ENCODE measurements around the gene PTPN2. TPM values are rescaled to one million over a fixed set of nuclear protein-coding genes. Genes with fewer than 3 reads are reported as not detected.

PTPN2 gene
- total and polyA plus RNA-seq, 2 donors (not counting 1 experiment from before 2014, with no cell fraction given), result 41.2 to 75.5 TPM

DNA sequence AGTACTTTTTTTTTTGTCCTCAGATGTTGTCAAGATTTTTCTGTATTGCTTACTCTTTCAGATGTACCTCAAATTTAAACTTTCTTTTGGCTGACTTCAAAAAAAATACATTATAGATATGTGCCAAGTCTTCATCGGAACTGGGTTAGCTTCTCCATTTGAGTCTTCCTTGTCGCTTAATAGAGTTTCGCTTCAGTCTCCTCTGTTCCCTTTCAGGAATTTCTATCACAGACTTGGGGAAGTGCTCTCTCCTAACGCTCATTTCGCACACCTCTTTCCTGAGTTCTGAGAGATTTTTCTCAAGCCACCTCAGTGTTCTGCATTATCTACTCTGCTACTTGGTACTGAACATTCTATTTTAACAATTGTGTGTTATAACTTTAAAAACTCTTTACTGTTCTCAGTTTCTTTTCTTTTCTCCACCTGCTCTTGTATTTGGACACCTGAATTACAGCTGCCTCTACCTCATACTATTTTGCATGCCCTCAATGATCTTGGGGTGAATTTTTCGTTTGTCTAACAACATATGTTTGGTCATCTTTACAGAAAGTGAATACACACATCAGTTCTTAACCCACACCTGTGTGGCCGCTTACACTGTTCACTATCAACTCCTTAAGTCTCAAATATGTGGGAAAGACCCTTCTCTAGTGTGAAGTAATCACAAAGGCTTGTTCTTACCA is 16.5 kb downstream of the PTPN2 start:
- H3K36me3 ChIP-seq (replicated peaks in 1 of 2; ENCODE audit: control extremely low read depth in 1 of 2, control insufficient read depth in 1 of 2, extremely low read depth in 1 of 2, insufficient read depth in 2 of 2, low read length in 1 of 2), result no peaks in the 10 kb centered on the region
- no peak overlapping the region for H3K27ac Mint-ChIP-seq
- ChIA-PET CTCF (interaction anchor here (1.3 kb wide), 1 partner anchor 28 kb away, joined by 3 read pairs; no protein-coding TSS in a partner anchor), POLR2A (no interaction called here)
- H3K27ac ChIP-seq (ENCODE audit: low read length in 2 of 2), result peak overlapping the region in 1 of 2 donors; percentile 1
- no peaks in the 10 kb centered on the region for H3K27me3 ChIP-seq (replicated peaks in 1 of 4; ENCODE audit: control extremely low read depth in 1 of 4, control insufficient read depth in 3 of 4, insufficient read depth in 4 of 4, low read length in 3 of 4)
- H3K4me1 Mint-ChIP-seq, result peaks cover 37% of the 10 kb centered on the region
- TF ChIP-seq, protein P1, sequence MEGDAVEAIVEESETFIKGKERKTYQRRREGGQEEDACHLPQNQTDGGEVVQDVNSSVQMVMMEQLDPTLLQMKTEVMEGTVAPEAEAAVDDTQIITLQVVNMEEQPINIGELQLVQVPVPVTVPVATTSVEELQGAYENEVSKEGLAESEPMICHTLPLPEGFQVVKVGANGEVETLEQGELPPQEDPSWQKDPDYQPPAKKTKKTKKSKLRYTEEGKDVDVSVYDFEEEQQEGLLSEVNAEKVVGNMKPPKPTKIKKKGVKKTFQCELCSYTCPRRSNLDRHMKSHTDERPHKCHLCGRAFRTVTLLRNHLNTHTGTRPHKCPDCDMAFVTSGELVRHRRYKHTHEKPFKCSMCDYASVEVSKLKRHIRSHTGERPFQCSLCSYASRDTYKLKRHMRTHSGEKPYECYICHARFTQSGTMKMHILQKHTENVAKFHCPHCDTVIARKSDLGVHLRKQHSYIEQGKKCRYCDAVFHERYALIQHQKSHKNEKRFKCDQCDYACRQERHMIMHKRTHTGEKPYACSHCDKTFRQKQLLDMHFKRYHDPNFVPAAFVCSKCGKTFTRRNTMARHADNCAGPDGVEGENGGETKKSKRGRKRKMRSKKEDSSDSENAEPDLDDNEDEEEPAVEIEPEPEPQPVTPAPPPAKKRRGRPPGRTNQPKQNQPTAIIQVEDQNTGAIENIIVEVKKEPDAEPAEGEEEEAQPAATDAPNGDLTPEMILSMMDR (IDR thresholded peaks at IDR 0.05), result no peak
- no peak for TF ChIP-seq EZH2 (IDR thresholded peaks at IDR 0.05; ENCODE audit: borderline replicate concordance, insufficient read depth, low read depth, low read length, poor library complexity, severe bottlenecking)
- 89% methylated on average over 3 of the region's 7 CpGs for WGBS (ENCODE audit: insufficient coverage)
- H3K4me1 ChIP-seq (ENCODE audit: control insufficient read depth in 2 of 2, insufficient read depth in 2 of 2, low read length in 2 of 2), result peaks cover 9 to 10% of the 10 kb centered on the region in 2 donors
- H3K79me2 ChIP-seq (ENCODE audit: control insufficient read depth, insufficient read depth, low read length), result peaks cover 91% of the 10 kb centered on the region
- DNase-seq (no peak), ATAC-seq (ENCODE audit: low read depth) (no peak)
- no peaks in the 10 kb centered on the region for H3K9me3 Mint-ChIP-seq (ENCODE audit: insufficient read depth)
- H3K27me3 Mint-ChIP-seq, result no peaks in the 10 kb centered on the region
- H3K4me2 ChIP-seq (replicated peaks; ENCODE audit: low read depth, low read length, poor library complexity, severe bottlenecking), result no peak overlapping the region
- no peak overlapping the region for H3K9ac ChIP-seq (ENCODE audit: low read length)
- H3K4me3 ChIP-seq (ENCODE audit: control extremely low read depth in 1 of 5, extremely low read depth in 1 of 5, insufficient read depth in 1 of 5, low read depth in 2 of 5, low read length in 4 of 5), result no peak overlapping the region
- no peak overlapping the region for H3K4me3 Mint-ChIP-seq
- no peak overlapping the region for H2AFZ ChIP-seq (ENCODE audit: insufficient read depth, low read depth, low read length, poor library complexity, severe bottlenecking)
- peaks cover 52% of the 10 kb centered on the region for H4K20me1 ChIP-seq (ENCODE audit: control insufficient read depth, insufficient read depth, low read length, poor library complexity, severe bottlenecking)
- intact Hi-C loops (cut with micrococcal nuclease), result no loop called here
- peaks cover 0 to 1% (median 0%) of the 10 kb centered on the region in 3 donors for H3K9me3 ChIP-seq (ENCODE audit: control extremely low read depth in 1 of 3, control insufficient read depth in 2 of 3, insufficient read depth in 1 of 3, low read length in 2 of 3)

DNA sequence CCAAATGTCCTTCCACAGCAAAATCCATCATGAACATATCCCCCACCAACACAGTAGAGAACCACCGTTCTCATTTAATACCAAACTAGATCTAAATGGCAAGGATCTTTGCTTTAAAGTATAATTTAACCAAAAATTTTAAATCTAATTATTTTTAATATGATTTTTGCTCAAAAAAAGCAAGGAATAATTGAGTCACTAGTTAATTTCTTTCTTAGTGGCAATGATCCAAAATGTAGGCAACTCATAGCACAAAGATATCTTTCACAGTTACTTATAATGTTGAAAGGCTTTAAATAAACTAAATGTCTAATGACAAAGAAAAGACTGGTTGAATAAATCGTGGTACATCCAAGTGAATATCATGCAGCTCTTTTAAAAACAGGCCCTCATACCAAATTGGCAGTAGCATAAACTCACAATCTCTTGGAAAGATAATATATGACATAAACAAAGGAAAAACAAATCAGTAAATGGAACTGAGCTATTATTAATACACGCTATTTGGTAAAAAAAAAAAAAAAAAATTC is 20.3 kb downstream of the PTPN2 start:
- Histone ChIP-seq H4K20me1 (ENCODE audit: control insufficient read depth, insufficient read depth, low read length, poor library complexity, severe bottlenecking) (peaks cover 42% of the 10 kb centered on the region), H3K79me2 (ENCODE audit: control insufficient read depth, insufficient read depth, low read length) (peaks cover 100% of the 10 kb centered on the region), H2AFZ (ENCODE audit: insufficient read depth, low read depth, low read length, poor library complexity, severe bottlenecking) (no peak overlapping the region), H3K27ac (ENCODE audit: low read length in 2 of 2) (no peak overlapping the region), H3K9me3 (ENCODE audit: control extremely low read depth in 1 of 3, control insufficient read depth in 2 of 3, insufficient read depth in 1 of 3, low read length in 2 of 3) (no peaks in the 10 kb centered on the region), H3K4me2 (replicated peaks; ENCODE audit: low read depth, low read length, poor library complexity, severe bottlenecking) (no peak overlapping the region), H3K36me3 (replicated peaks in 1 of 2; ENCODE audit: control extremely low read depth in 1 of 2, control insufficient read depth in 1 of 2, extremely low read depth in 1 of 2, insufficient read depth in 2 of 2, low read length in 1 of 2) (no peaks in the 10 kb centered on the region), H3K9ac (ENCODE audit: low read length) (no peak overlapping the region), H3K4me3 (ENCODE audit: control extremely low read depth in 1 of 5, extremely low read depth in 1 of 5, insufficient read depth in 1 of 5, low read depth in 2 of 5, low read length in 4 of 5) (no peak overlapping the region), H3K27me3 (replicated peaks in 1 of 4; ENCODE audit: control extremely low read depth in 1 of 4, control insufficient read depth in 3 of 4, insufficient read depth in 4 of 4, low read length in 3 of 4) (no peaks in the 10 kb centered on the region), H3K4me1 (ENCODE audit: control insufficient read depth in 2 of 2, insufficient read depth in 2 of 2, low read length in 2 of 2) (peaks cover 26 to 28% of the 10 kb centered on the region in 2 donors)
- no peaks in the 10 kb centered on the region for H3K27me3 Mint-ChIP-seq
- WGBS (ENCODE audit: insufficient coverage), result no CpG with 5 or more reads among the region's 3 CpGs
- POLR2A ChIA-PET, result no interaction called here
- no peak overlapping the region for H3K4me3 Mint-ChIP-seq
- no peak overlapping the region for H3K27ac Mint-ChIP-seq
- ATAC-seq (ENCODE audit: low read depth) (no peak), DNase-seq (no peak)
- no peaks in the 10 kb centered on the region for H3K9me3 Mint-ChIP-seq (ENCODE audit: insufficient read depth)
- CTCF ChIA-PET, result interaction anchor here (0.7 kb wide), 2 partner anchors 23 to 70 kb away, joined by 3 read pairs; no protein-coding TSS in a partner anchor
- intact Hi-C loops (cut with micrococcal nuclease), result loop anchor here (5.0 kb wide), 1 partner anchor 36 kb away; no protein-coding TSS in a partner anchor
- TF ChIP-seq, protein P1 (IDR thresholded peaks at IDR 0.05), result no peak
- no peak for TF ChIP-seq EZH2 (IDR thresholded peaks at IDR 0.05; ENCODE audit: borderline replicate concordance, insufficient read depth, low read depth, low read length, poor library complexity, severe bottlenecking)
- H3K4me1 Mint-ChIP-seq, result peaks cover 50% of the 10 kb centered on the region

All from B cell (primary cell).